22Rv1 (cell line): ENCODE results near the gene NRIP2.

Source experiments
- CTCF ChIP-seq: fragments of 450-650 bp; IDR thresholded peaks from 2 replicates; pipeline ENCODE4 v1.5.1; 2017; ENCODE audit warnings: mild to moderate bottlenecking
- ZFX ChIP-seq: fragments of 450-650 bp; IDR thresholded peaks from 2 replicates; pipeline ENCODE4 v1.6.1; 2017; ENCODE audit warnings: antibody characterized with exemption, borderline replicate concordance

GRCh38 chr12:2776129-2776806 lies 58.6 kb downstream of the NRIP2 start:
- no peak for TF ChIP-seq CTCF
- TF ChIP-seq ZFX = no peak
